H1 (cell line): ENCODE measurements around the gene GSDME. TPM values are rescaled to one million over a fixed set of nuclear protein-coding genes. Genes with fewer than 3 reads are reported as not detected.

Experiments
- GTF2F1 ChIP-seq: IDR thresholded peaks from 2 replicates; pipeline ENCODE4 v1.6.1; 2012; ENCODE audit warnings: low read depth, low read length, improper control_type of control experiment, borderline replicate concordance
- KDM1A ChIP-seq: fragments of 200-600, 300-600 bp; sonication (generic); IDR thresholded peaks from 2 replicates; pipeline ENCODE4 v1.7.1; 2016; ENCODE audit warnings: mild to moderate bottlenecking, low read length, borderline replicate concordance
- polyA plus RNA-seq, 7 experiments: library from polyadenylated mRNA; depleted of rRNA in 3 of 7; stranded (reverse) in 5 of 7; unstranded in 2 of 7; fragments of >200 nt in 5 of 7; fragments of 200-250 nt in 2 of 7; gene quantifications; 1 replicate in 5 of 7; 2 replicates in 1 of 7; 4 replicates in 1 of 7; pipeline versions ENCODE4 v1.2.1 to v1.2.3, GENCODE V29; 2011 to 2013; ENCODE audit warnings: missing spikeins in 2 of 7, mixed read lengths in 2 of 7
- total RNA-seq: library from RNA; stranded (reverse); fragmentation: NEBNext Ultra II Directional; extraction: Animal tissue kit (Norgen Biotek cat#: 25700); gene quantifications from 2 replicates; pipeline ENCODE4 v1.2.1, GENCODE V29; 2021

The GSDME gene
- total and polyA plus RNA-seq, 2 of the 8 experiments (the other 6 are each of a cell fraction or from before 2014, with no cell fraction given), result 5.4 to 7.6 TPM

DNA sequence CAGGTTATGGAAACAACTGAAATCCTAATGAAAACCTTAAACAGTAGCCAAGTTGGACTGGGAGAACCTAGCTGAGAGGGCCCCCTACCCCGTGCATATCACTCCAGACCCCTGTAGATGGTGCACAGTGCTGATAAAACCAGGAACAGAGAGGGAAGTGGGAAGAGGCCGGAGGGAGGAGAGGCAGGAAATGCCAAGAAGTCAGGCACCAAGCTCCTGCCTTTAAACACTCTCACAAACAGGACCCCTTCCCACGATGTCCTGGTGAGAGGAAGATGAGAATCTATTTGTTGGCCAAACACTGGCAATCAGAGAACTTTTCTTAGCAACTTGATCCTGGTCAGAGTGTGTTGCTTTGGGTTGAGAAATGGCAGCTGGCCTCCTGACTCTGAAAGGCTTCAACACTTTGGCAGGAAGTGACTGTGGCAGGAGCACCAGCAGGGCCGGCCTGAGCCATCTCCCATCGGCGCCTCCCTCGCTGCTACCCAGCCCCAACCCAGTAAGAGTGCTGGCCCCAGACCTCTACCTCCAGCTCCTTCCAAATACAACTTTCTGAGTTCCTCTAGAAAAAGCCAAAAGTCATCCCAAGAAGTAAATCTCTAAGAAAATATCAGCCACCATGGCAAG, 39.5 kb downstream of the GSDME start (continued):
- TF ChIP-seq GTF2F1 (no peak), KDM1A (no peak)
